Measurements from ENCODE around the gene PATL2.
"Not testable (repeated sequence)": the region's sequence is repeated elsewhere in the genome, so short reads cannot be mapped to it uniquely, and the experiment has no call there.

Gene PATL2

DNA sequence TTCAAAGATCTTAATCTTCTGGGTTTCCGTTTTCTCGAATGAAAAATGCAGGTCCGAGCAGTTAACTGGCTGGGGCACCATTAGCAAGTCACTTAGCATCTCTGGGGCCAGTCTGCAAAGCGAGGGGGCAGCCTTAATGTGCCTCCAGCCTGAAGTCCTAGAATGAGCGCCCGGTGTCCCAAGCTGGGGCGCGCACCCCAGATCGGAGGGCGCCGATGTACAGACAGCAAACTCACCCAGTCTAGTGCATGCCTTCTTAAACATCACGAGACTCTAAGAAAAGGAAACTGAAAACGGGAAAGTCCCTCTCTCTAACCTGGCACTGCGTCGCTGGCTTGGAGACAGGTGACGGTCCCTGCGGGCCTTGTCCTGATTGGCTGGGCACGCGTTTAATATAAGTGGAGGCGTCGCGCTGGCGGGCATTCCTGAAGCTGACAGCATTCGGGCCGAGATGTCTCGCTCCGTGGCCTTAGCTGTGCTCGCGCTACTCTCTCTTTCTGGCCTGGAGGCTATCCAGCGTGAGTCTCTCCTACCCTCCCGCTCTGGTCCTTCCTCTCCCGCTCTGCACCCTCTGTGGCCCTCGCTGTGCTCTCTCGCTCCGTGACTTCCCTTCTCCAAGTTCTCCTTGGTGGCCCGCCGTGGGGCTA lies at the start of gene PATL2, which contains the start of gene B2M:
Gene PATL2, minus strand, starts transcription at position 228 of the 647 bp plus-strand sequence. CDS start 34,833 bp downstream, outside the sequence.
Gene B2M, plus strand, starts transcription at position 422 of the 647 bp plus-strand sequence. Its CDS starts 30 bp downstream, at position 452.
- DNase-seq = peak; percentile 89 to 99 (median 96)
- intact Hi-C loops (cut with DNase I) = loop anchor here (2.0 kb wide), 1 partner anchor 18 kb away; no protein-coding TSS in a partner anchor

DNA sequence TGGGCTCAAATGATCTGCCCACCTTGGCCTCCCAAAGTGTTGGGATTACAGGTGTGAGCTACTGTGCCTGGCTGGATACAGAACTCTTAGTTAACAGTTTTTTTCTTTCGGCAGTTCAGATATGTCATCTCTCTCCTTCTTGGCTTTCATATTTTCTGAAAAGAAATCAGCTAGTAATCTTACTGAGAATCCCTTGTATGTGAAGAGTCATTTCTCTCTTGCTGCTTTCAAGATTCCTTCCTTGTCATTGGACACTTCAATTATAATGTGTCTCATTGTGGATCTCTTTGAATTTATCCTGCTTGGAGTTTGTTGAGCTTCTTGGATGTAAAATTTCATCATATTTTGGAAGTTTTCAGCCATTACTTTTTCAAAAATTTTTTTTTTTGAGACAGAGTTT lies 42.2 kb upstream of the PATL2 start:
- no peak for DNase-seq
- intact Hi-C loops (cut with DNase I) = no loop called here

DNA sequence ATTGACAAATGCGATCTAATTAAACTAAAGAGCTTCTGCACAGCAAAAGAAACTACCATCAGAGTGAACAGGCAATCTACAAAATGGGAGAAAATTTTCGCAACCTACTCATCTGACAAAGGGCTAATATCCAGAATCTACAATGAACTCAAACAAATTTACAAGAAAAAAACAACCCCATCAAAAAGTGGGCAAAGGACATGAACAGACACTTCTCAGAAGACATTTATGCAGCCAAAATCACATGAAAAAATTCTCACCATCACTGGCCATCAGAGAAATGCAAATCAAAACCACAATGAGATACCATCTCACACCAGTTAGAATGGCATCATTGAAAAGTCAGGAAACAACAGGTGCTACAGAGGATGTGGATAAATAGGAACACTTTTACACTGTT lies 32.3 kb upstream of the PATL2 start:
- intact Hi-C loops (cut with DNase I); DNase-seq: not testable (repeated sequence)

DNA sequence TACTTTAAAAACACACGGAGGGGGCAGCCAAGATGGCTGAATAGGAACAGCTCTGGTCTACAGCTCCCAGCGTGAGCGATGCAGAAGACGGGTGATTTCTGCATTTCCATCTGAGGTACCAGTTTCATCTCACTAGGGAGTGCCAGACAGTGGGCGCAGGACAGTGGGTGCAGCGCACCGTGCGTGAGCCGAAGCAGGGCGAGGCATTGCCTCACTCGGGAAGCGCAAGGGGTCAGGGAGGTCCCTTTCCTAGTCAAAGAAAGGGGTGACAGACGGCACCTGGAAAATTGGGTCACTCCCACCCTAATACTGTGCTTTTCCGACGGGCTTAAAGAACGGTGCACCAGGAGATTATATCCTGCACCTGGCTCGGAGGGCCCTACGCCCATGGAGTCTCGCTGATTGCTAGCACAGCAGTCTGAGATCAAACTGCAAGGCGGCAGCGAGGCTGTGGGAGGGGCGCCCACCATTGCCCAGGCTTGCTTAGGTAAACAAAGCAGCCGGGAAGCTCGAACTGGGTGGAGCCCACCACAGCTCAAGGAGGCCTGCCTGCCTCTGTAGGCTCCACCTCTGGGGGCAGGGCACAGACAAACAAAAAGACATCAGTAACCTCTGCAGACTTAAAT lies 28.2 kb upstream of the PATL2 start:
- intact Hi-C loops (cut with DNase I); DNase-seq: not testable (repeated sequence)

DNA sequence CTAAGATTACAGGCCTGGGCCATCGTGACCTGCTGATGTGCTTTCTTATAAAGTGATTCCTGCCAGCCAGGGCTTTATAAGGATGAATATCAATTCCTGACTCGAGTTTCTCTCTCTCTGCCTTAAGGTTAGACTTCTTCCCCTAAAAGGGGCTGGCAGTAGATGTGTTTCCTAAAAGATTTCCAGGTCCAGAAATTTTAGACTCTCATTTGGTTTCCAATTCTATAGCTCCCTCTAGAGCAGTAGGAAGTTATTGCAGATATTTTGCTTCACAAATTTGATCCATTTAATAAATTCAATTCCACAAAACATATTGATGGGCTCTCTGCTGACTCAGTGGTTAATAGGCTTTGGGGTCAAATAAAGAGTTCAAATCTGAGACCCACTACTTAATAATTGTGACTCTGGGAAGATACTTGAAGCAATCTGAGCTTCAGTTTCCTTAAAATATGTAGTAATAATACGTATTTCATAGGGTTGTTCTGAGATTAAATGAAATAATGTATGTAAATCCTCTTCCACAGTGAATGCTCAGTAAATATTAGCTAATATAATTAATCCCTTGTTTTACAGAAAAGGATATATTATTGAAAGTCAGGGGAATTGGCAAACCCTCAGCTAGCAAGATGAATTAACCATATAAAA lies 27.3 kb upstream of the PATL2 start:
- intact Hi-C loops (cut with DNase I) = no loop called here
- DNase-seq = no peak

DNA sequence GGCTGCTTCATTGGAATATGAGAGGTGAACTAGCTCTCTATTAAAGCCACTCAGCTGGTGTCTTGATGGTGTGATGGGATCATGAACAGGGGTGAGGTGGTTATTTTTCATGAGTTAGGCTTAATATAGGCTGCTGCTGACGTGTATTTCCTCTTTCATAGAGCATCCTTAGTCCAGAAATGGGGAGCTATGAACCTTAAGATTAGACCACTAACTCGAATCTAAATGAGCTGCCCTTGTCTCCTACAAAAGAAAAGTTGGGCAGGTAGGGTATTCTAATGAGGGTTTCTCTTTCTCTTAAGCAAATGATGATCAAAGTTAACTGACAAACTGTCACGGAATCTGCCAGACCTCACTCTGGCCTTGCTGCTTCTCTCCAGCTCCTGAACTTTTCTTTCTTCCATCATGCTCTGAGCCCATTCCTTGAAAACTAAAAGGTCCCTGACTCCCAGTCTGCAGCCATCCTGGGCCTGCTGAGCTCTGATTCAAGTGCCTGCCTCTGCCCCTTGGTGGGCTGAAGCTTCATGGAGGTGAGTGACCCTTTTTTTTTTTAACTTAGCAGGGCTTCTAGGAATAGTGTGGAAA lies 25.1 kb upstream of the PATL2 start, which contains the start of gene TRIM69:
Gene TRIM69, plus strand, starts transcription at position 348 of the 585 bp plus-strand sequence. Its CDS starts 177 bp downstream, at position 525.
- intact Hi-C loops (cut with DNase I) = loop anchor here (2.0 kb wide), 1 partner anchor 71 kb away; no protein-coding TSS in a partner anchor
- DNase-seq = no peak

DNA sequence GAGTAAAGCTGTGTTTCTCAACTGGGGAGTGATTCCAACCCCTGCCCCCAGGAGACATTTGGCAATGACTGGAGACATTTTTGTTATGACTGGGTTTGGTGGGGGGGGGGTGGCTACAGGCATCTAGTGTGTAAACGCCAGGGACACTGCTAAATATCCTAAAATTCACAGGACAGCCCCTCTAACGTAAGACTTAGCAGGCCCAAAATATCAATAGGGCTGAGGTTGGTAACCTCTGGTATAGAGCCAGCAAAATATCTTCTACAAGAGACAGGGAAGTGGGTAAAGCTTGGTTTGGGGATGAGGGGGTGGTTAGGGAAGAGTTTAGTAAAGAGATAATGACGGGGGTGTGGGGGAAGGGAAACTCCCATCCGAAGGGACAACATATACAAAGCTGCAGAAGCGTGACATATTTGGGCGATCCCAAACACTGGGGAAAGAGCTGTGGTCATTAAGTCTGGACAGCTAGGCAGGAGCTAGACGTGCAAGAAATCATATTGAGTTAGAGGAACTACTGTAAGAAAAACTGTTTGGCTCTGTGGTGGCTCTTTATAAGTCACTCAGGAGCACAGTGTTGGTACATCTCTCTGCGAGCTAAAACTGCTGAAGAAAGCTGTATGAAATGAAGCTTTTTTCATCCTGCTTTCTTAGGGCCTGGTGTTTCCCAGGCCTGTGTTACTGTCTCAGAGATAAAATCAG lies 24.5 kb upstream of the PATL2 start:
- intact Hi-C loops (cut with DNase I) = loop anchor here (2.0 kb wide), 1 partner anchor 71 kb away; no protein-coding TSS in a partner anchor
- no peak for DNase-seq

DNA sequence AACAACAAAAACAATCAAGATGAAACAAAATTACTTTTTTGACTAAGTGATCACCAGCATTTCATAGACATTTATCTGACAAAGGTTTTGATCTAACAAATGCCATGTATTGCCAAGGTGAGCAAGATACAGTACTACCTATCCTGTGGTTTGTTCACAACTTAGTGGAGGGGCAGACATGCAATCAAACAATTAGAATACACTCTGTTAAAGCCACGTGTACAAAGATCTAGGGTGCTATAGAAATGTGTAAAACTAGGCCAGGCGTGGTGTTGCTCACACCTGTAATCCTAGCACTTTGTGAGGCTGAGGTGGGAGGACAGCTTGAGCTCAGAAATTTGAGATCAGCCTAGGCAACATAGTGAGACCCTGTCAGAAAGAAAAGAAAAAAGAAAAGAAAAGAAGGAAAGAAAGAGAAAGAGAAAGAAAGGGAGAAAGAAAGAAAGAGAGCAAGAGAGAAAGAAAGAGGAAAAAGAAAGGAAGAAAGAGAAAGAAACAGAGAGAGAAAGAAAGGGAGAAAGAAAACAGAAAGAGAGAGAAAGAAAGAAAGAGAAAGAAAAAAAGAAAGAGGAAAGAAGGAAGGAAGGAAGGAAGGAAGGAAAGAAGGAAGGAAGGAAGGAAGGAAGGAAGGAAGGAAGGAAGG lies 23.8 kb upstream of the PATL2 start:
- intact Hi-C loops (cut with DNase I) = no loop called here
- DNase-seq = no peak

DNA sequence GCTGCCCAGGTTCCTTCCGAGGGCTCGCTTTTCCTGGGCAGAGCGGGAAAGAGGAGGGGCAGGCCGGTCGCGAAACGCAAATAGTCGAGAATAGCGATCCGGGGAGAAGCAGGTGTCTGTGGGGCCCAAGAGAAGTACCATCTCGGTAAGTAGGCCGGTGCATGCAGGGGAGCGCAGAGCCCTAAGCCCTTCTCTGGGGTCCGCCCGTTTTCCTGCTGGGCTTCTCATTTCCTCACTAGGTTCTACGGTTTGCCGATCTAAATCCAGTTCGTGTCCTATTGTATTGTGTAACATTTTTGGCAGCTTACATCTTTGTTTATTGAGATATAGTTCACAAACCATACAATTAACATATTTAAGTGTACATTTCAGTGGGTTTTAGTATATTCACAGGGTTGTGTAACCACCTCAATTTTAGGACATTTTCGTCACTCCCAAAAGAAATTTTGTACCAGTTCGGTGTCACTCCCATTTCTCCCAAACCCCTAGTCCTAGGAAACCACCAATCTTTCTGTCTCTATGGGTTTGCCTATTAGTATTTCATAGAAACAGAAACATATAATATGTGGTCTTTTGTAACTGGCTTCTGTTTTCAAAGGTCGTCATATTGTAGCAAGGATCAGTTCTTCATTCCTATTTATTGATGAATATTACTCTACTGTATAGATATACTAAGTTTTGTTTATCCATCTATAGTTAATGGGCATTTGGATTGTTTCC lies 18.4 kb upstream of the PATL2 start:
- DNase-seq = peak in 8 of 10 donors; percentile 18 to 86 (median 44)
- intact Hi-C loops (cut with DNase I) = loop anchor here (2.0 kb wide), 1 partner anchor 19 kb away; the partner anchor contains the start of genes B2M and PATL2

DNA sequence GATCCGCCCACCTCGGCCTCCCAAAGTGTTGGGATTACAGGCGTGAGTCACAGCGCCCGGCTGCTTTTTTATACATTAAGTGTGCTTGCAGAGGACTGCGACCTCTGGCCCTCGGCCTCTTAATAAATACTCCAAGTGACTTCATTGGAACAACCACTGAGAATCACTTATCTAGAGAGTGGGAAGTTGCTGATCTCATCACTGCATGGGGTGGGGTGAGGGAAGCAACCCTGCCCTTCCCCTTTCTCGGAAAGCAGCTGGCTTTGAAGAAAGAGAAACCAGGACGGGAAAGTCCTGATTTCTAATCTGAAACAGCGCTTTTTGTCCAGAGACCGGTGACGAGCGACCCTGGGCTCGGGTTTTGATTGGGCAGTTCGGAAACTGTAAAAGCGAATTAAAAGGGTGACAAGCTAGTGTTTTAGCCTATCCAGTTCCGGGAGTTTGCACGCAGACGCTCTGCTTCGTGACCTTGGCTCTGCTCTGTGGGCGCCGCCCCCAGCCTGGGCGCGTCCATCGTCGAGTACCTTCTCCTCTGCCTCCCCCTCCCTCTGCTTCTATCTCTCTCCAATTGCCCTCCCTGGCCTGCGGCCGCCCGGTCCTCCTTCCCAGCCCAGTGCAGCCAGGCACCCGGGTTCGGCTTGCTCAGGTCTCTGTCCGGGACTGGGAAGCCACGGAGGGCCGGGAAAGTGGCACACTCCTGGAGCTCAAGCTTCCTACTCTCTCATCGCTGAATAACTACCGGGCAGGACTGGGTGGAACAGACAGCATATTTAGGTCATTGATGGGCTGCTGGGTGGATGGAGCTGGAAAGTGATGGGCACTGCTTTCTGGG lies 17.7 kb upstream of the PATL2 start:
- intact Hi-C loops (cut with DNase I) = loop anchor here (2.0 kb wide), 1 partner anchor 18 kb away; the partner anchor contains the start of genes B2M and PATL2
- DNase-seq = peak; percentile 89 to 99 (median 94)

DNA sequence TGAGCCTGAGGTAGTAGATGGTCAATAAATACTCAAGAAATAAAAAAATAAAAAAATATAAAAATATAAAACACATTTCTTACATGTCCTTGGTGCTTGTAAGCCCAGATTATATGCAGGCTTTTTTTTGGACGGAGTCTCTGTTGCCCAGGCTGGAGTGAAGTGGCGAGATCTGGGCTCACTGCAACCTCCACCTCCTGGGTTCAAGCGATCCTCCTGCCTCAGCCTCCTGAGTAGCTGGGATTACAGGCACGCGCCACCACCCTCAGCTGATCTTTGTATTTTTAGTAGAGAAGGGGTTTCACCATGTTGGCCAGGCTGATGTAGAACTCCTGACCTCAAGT lies 17.1 kb upstream of the PATL2 start:
- DNase-seq = not testable (repeated sequence)
- intact Hi-C loops (cut with DNase I) = loop anchor here (2.0 kb wide), 1 partner anchor 17 kb away; the partner anchor contains the start of genes B2M and PATL2

DNA sequence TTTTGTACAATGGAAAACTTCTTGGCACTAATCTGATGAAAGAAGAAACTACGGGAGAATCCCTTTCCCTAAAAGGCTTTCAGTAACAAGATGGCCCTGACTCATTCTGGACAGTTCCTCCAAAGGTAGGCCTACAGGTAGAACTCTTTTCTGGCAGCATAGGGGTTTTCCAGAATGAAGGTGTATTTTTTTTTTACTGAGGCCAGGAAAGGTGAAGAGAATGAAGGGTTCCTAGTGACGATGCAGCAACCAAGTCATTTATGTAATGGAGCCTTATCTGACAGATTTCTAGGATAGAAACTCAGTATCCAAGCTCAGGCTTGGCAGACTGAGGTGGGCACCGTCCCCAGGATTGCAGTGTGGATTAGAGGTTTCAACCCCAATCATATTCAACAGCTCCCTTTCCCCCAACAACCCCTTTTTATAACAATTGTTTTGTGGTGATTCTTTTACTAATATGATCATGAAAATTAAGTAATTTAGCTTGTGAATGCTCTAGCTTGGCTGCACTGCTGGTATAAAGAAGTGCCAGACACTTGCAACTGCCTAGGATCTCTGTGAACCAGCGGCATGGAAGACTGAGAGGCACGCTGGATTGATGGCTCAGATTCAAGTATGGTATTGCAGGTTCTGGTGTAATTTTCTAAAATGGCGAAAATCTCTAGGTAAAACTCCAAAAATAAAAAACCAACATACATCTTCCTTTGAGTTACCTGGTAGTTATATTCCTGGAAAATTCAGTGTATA lies 16.5 kb upstream of the PATL2 start:
- DNase-seq = no peak
- intact Hi-C loops (cut with DNase I) = loop anchor here (2.0 kb wide), 1 partner anchor 17 kb away; the partner anchor contains the start of genes B2M and PATL2

DNA sequence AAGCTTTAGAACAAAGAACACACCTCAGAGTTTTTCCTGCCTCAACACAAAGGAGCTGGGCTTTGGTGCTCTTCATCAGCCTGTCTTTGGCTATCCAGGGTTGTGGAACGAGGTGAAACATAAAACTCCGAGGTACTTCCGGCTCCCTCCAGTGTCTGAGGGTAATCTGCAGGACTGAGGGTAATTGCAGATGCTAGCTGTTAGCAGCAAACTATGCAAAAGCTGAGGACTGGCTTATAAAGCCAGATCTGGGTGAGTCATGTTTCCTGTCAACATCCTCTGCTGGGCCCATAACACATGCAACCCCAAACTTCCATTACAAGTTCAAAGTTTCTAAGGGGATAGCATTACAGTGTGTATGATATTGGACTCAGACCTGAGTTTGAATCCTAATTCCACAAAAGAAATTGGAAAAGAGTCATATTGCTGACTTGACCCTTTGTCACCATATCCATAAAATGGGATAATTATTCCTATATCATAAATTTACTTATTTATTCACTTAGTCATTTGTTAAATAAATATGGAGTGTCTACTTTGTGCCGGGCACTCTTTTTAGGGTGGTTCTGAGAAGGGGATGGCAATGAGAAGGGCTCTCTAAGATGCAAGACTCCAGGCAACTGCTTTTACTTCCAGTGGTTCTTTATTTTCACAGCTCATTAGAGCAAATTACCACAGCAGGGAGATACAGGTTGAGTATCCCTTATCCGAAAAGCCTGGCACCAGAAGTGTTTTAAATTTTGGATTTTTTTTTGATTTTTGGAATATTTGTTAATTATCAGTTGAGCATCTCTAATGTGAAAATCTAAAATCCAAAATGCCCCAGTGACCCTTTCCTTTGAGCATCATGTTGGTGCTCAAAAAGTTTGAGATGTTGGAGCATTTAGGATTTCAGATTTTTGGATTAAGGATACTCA lies 15.7 kb upstream of the PATL2 start:
- intact Hi-C loops (cut with DNase I) = no loop called here
- DNase-seq = no peak

DNA sequence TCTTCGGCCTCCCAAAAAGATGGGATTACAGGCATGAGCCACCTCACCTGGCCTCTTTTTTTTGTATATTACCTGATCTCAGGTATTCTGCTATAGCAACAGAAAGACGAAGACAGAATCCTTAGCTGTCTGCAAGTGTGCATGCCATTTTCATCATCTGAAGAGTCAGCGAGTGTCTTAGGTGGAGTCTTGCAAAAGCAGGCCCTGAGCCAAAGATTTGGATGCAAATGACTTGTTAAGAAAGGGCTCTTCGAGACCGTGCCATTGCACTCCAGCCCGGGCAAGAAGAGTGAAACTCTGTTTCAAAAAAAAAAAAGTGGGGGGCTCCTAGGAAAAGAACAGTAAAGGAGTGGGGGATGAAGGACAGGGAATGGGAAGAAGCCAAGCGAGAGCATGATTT lies 15.0 kb upstream of the PATL2 start:
- intact Hi-C loops (cut with DNase I) = no loop called here
- no peak for DNase-seq

DNA sequence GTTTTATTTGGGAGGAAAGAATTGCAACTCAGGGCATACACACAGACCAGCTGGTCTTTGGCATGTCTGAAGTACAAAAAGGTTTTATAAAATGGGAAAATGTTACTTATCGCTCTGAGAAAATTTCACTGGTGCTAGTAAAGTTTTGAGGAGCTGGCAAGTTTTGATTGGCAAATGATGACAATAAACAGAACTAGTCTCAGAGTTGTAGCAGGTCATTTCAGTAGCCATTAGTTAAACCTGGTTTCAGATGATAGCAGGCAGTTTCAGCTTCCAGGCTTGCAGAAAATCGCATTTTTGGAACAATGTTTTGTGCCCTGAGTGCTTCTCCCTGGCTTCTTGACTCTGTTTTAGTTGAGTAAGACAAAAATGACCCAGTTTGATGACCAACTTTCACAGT lies 10.9 kb upstream of the PATL2 start:
- DNase-seq = no peak
- intact Hi-C loops (cut with DNase I) = no loop called here

DNA sequence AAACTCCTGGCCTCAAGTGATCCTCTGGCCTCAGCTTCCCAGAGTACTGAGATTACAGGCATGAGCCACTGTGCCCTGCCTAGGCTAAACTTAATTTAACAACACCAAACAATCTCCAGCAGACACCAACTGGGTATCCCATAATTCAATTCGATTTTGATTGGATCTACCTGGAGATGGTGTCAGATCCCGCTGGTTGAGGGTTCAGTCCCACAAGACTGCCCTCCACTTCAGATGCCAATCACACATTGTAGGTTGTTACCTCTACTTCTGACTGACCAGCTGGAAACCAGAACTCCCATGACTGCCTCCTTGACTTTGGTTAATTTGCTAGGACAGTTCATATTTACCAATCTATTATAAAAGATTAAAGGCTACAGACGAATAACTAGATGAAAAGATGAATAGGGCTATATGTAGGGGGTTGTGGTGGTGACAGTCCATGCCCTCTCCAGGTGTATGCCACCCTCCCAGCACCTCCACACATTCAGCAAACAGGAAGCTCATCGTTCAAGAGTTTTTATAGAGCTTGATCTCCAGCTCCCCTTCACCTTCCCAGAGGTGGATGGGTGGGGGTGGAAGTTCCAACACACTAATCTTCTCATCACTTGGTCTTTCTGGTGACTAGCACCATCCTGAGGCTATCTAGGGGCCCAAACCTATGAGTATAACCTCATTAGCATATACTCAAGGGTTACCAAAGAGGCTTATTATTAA lies 9.5 kb upstream of the PATL2 start:
- intact Hi-C loops (cut with DNase I) = no loop called here
- DNase-seq = no peak

All from posterior cingulate gyrus (tissue), 11 donors.